ENCODE measurements around the gene METRN. TPM values are rescaled to one million over a fixed set of nuclear protein-coding genes. Genes with fewer than 3 reads are reported as not detected.

METRN gene
- total and polyA plus RNA-seq, 4 donors, result 10.9 to 67.3 (median 41.5) TPM

- WGBS, 2 donors, result 80 to 82% methylated on average over 21 of the region's 21 CpGs
- DNase-seq (no peak), ATAC-seq (ENCODE audit: insufficient read depth, low FRiP score) (no peak)
Measured at GRCh38 chr16:743794-744500, 29.0 kb downstream of the METRN start.

GRCh38 chr16:745739-746138 lies 30.8 kb downstream of the METRN start:
- WGBS, 2 donors, result 2% methylated on average over 14 of the region's 14 CpGs
- Histone ChIP-seq H3K27me3 (ENCODE audit: control insufficient read depth in 3 of 3, insufficient read depth in 3 of 3, low read length in 2 of 3) (no peaks in the 10 kb centered on the region), H3K27ac (ENCODE audit: low read depth in 1 of 2, low read length in 1 of 2) (no peak overlapping the region), H3K4me1 (ENCODE audit: control insufficient read depth in 5 of 5, insufficient read depth in 5 of 5, low read length in 5 of 5) (peaks cover 0 to 4% (median 0%) of the 10 kb centered on the region in 5 donors), H3K36me3 (ENCODE audit: control insufficient read depth in 4 of 4, insufficient read depth in 4 of 4, low read length in 4 of 4) (no peaks in the 10 kb centered on the region), H3K9ac (ENCODE audit: insufficient read depth in 1 of 2, low read length in 2 of 2) (no peak overlapping the region), H3K9me3 (ENCODE audit: control insufficient read depth in 4 of 4, insufficient read depth in 3 of 4, low read length in 3 of 4) (no peaks in the 10 kb centered on the region), H3K4me3 (no peak overlapping the region)
- DNase-seq, result no peak
- ATAC-seq (ENCODE audit: insufficient read depth, low FRiP score), result no peak
- TF ChIP-seq CTCF (IDR thresholded peaks at IDR 0.05; ENCODE audit: control extremely low read depth, extremely low read depth), result no peak

More at GRCh38 chr16:743794-744500, 29.0 kb downstream of the METRN start:
- Histone ChIP-seq H3K4me3 (no peak overlapping the region), H3K9me3 (ENCODE audit: control insufficient read depth in 4 of 4, insufficient read depth in 3 of 4, low read length in 3 of 4) (no peaks in the 10 kb centered on the region), H3K27ac (ENCODE audit: low read depth in 1 of 2, low read length in 1 of 2) (no peak overlapping the region), H3K4me1 (ENCODE audit: control insufficient read depth in 5 of 5, insufficient read depth in 5 of 5, low read length in 5 of 5) (peaks cover 0 to 13% (median 5%) of the 10 kb centered on the region in 5 donors), H3K27me3 (ENCODE audit: control insufficient read depth in 3 of 3, insufficient read depth in 3 of 3, low read length in 2 of 3) (no peaks in the 10 kb centered on the region), H3K9ac (ENCODE audit: insufficient read depth in 1 of 2, low read length in 2 of 2) (no peak overlapping the region), H3K36me3 (ENCODE audit: control insufficient read depth in 4 of 4, insufficient read depth in 4 of 4, low read length in 4 of 4) (peaks cover 0 to 2% (median 0%) of the 10 kb centered on the region in 4 donors)
- TF ChIP-seq CTCF (IDR thresholded peaks at IDR 0.05; ENCODE audit: control extremely low read depth, extremely low read depth), result no peak

GRCh38 chr16:746637-747036 lies 31.7 kb downstream of the METRN start:
- no peak for TF ChIP-seq CTCF (IDR thresholded peaks at IDR 0.05; ENCODE audit: control extremely low read depth, extremely low read depth)
- WGBS, 2 donors, result 79 to 86% methylated on average over 13 of the region's 13 CpGs
- ATAC-seq (ENCODE audit: insufficient read depth, low FRiP score), result no peak
- Histone ChIP-seq H3K9me3 (ENCODE audit: control insufficient read depth in 4 of 4, insufficient read depth in 3 of 4, low read length in 3 of 4) (no peaks in the 10 kb centered on the region), H3K36me3 (ENCODE audit: control insufficient read depth in 4 of 4, insufficient read depth in 4 of 4, low read length in 4 of 4) (no peaks in the 10 kb centered on the region), H3K27ac (ENCODE audit: low read depth in 1 of 2, low read length in 1 of 2) (no peak overlapping the region), H3K27me3 (ENCODE audit: control insufficient read depth in 3 of 3, insufficient read depth in 3 of 3, low read length in 2 of 3) (no peaks in the 10 kb centered on the region), H3K9ac (ENCODE audit: insufficient read depth in 1 of 2, low read length in 2 of 2) (no peak overlapping the region), H3K4me3 (no peak overlapping the region), H3K4me1 (ENCODE audit: control insufficient read depth in 5 of 5, insufficient read depth in 5 of 5, low read length in 5 of 5) (no peaks in the 10 kb centered on the region)
- DNase-seq, result no peak

Measured in lung (tissue), 12 donors.